HEK293T (cell line): ENCODE data around the gene LRP2BP.

ENCODE experiments used
- BHLHE40 ChIP-seq: fragments of 450-650 bp; IDR thresholded peaks from 2 replicates; pipeline ENCODE4 v1.6.1; 2016; ENCODE audit warnings: mild to moderate bottlenecking, moderate library complexity, borderline replicate concordance
- FOXK2 ChIP-seq: fragments of 450-650 bp; IDR thresholded peaks from 2 replicates; pipeline ENCODE4 v1.6.1; 2016; ENCODE audit warnings: mild to moderate bottlenecking
- HDGF ChIP-seq: fragments of 450-650 bp; IDR thresholded peaks from 2 replicates; pipeline ENCODE4 v1.6.1; 2017; ENCODE audit warnings: antibody characterized with exemption, borderline replicate concordance
- L3MBTL2 ChIP-seq: fragments of 450-650 bp; conservative IDR thresholded peaks from 2 replicates; pipeline ENCODE4 v1.6.1; 2016; ENCODE audit warnings: mild to moderate bottlenecking
- LEF1 ChIP-seq: fragments of 450-650 bp; IDR thresholded peaks from 2 replicates; pipeline ENCODE4 v1.6.1; 2017; ENCODE audit warnings: mild to moderate bottlenecking, borderline replicate concordance
- NFRKB ChIP-seq: fragments of 450-650 bp; IDR thresholded peaks from 2 replicates; pipeline ENCODE4 v1.6.1; 2016; ENCODE audit warnings: mild to moderate bottlenecking, moderate library complexity
- SP1 ChIP-seq: fragments of 450-650 bp; IDR thresholded peaks from 2 replicates; pipeline ENCODE4 v1.6.1; 2017
- SUZ12 ChIP-seq: fragments of 450-650 bp; IDR thresholded peaks from 2 replicates; pipeline ENCODE4 v1.6.1; 2016; ENCODE audit warnings: mild to moderate bottlenecking
- TARDBP ChIP-seq: fragments of 450-650 bp; IDR thresholded peaks from 2 replicates; pipeline ENCODE4 v1.6.1; 2016
- ZNF384 ChIP-seq: fragments of 450-650 bp; IDR thresholded peaks from 2 replicates; pipeline ENCODE4 v1.6.1; 2016
- TF ChIP-seq, protein P1 (sequence below): fragments of 450-650 bp; IDR thresholded peaks from 2 replicates; pipeline ENCODE4 v1.6.1; 2016

DNA sequence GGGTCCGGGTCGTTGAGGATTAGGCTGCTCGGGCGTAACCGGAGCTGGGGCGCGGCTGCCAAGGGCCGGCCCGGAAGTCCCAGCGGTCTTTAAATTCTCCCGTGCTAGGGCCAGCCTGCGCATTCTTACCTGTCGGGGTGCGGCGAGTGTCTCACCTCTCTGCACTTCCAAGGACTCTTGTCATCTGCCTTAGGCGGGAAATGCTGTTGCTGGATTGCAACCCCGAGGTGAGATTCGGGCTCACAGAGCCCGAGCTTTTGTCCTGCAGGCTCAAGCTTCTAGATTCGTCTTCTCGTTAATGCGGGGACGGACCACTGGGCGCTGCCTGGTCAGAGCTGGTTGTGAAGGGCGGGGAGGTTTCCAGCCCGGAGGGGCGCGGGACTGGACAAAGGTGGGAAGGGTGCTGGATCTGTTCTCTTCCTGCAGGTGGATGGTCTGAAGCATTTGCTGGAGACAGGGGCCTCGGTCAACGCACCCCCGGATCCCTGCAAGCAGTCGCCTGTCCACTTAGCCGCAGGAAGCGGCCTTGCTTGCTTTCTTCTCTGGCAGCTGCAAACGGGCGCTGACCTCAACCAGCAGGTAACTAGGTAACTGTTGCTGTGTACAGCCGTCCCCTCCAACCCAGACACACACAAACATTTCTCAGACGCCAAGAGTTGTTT lies 1.1 kb upstream of the LRP2BP start, which contains the start of gene ANKRD37:
- TF ChIP-seq, protein P1, sequence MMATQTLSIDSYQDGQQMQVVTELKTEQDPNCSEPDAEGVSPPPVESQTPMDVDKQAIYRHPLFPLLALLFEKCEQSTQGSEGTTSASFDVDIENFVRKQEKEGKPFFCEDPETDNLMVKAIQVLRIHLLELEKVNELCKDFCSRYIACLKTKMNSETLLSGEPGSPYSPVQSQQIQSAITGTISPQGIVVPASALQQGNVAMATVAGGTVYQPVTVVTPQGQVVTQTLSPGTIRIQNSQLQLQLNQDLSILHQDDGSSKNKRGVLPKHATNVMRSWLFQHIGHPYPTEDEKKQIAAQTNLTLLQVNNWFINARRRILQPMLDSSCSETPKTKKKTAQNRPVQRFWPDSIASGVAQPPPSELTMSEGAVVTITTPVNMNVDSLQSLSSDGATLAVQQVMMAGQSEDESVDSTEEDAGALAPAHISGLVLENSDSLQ = no peak
- TF ChIP-seq SP1 (no peak), SUZ12 (no peak), NFRKB (no peak), ZNF384 (no peak), HDGF (no peak), BHLHE40 (no peak), FOXK2 (no peak), LEF1 (no peak), TARDBP (no peak), L3MBTL2 (no peak; the same call in 1 of the 2 replicates)
